GM21381 (cell line): ENCODE measurements around the gene PDZRN4.
"Not testable (repeated sequence)": the region's sequence is repeated elsewhere in the genome, so short reads cannot be mapped to it uniquely, and the experiment has no call there.

ENCODE experiments used
- ATAC-seq: cut with Tn5 transposase; IDR thresholded peaks from one replicate; pipeline ENCODE4 v1.9.1; 2021; ENCODE audit warnings: mild to moderate bottlenecking, moderate library complexity; ENCODE audit not compliant: unreplicated experiment

PDZRN4 gene

GRCh38 chr12:41547071-41547470 is 359.0 kb downstream of the PDZRN4 start:
- not testable (repeated sequence) for ATAC-seq

- no peak for ATAC-seq
Measured at GRCh38 chr12:41548926-41549325, 360.8 kb downstream of the PDZRN4 start.

GRCh38 chr12:41552588-41552987 is 364.5 kb downstream of the PDZRN4 start:
- no peak for ATAC-seq

GRCh38 chr12:41556176-41556575 is 368.1 kb downstream of the PDZRN4 start:
- ATAC-seq, result no peak

- no peak for ATAC-seq
Measured at GRCh38 chr12:41557344-41557743, 369.2 kb downstream of the PDZRN4 start.

- no peak for ATAC-seq
Measured at GRCh38 chr12:41558671-41559070, 370.6 kb downstream of the PDZRN4 start.

- ATAC-seq, result no peak
Measured at GRCh38 chr12:41563051-41563450, 374.9 kb downstream of the PDZRN4 start.

GRCh38 chr12:41564816-41565215 is 376.7 kb downstream of the PDZRN4 start:
- no peak for ATAC-seq

- ATAC-seq, result no peak
Measured at GRCh38 chr12:41566703-41567102, 378.6 kb downstream of the PDZRN4 start.

GRCh38 chr12:41573445-41573844 is 385.3 kb downstream of the PDZRN4 start:
- no peak for ATAC-seq

GRCh38 chr12:41576925-41577324 is 388.8 kb downstream of the PDZRN4 start:
- ATAC-seq, result no peak

- ATAC-seq, result no peak
Measured at GRCh38 chr12:41577995-41578394, 389.9 kb downstream of the PDZRN4 start.

GRCh38 chr12:41585784-41586183 is 397.7 kb downstream of the PDZRN4 start:
- no peak for ATAC-seq

- no peak for ATAC-seq
Measured at GRCh38 chr12:41587574-41587973, 399.5 kb downstream of the PDZRN4 start.

- ATAC-seq, result no peak
Measured at GRCh38 chr12:41589878-41590277, 401.8 kb downstream of the PDZRN4 start.

- no peak for ATAC-seq
Measured at GRCh38 chr12:41596190-41596589, 408.1 kb downstream of the PDZRN4 start.

- ATAC-seq, result no peak
Measured at GRCh38 chr12:41604830-41605229, 416.7 kb downstream of the PDZRN4 start.

GRCh38 chr12:41605545-41606305 is 417.6 kb downstream of the PDZRN4 start:
- no peak for ATAC-seq

GRCh38 chr12:41606468-41607445 is 418.6 kb downstream of the PDZRN4 start:
- no peak for ATAC-seq

GRCh38 chr12:41612892-41613557 is 424.9 kb downstream of the PDZRN4 start:
- ATAC-seq, result no peak

- not testable (repeated sequence) for ATAC-seq
Measured at GRCh38 chr12:41615174-41615573, 427.1 kb downstream of the PDZRN4 start.
